DMS 273 (cell line): Measurements from ENCODE around the gene SNAPC5.

ENCODE experiments used
- DNase-seq: peaks from one replicate; lab custom pipeline; 2025; ENCODE audit not compliant: unreplicated experiment; lab: John Stamatoyannopoulos, UW

Gene SNAPC5

GRCh38 chr15:66459818-66460615 lies 37.5 kb downstream of the SNAPC5 start:
- no peak for DNase-seq

- DNase-seq: no peak
Observed at GRCh38 chr15:66456211-66456610, 41.4 kb downstream of the SNAPC5 start.

GRCh38 chr15:66454143-66454542 lies 43.4 kb downstream of the SNAPC5 start:
- DNase-seq: no peak

GRCh38 chr15:66452971-66453580 lies 44.5 kb downstream of the SNAPC5 start:
- DNase-seq: peak; percentile 73

- DNase-seq: peak; percentile 74
Observed at GRCh38 chr15:66452420-66452819, 45.1 kb downstream of the SNAPC5 start.
